ENCODE measurements around the gene LTA. TPM values are rescaled to one million over a fixed set of nuclear protein-coding genes. Genes with fewer than 3 reads are reported as not detected.
A peak's percentile ranks its signal among the peaks of the same experiment; 100 is the strongest.

LTA gene
- total RNA-seq, 2 experiments from 2014 or later = 396 to 570 TPM

GRCh38 chr6:31578184-31579118, 6.4 kb downstream of the LTA start:
- H3K36me3 Mint-ChIP-seq (ENCODE audit: low read depth) = peaks cover 51% of the 10 kb centered on the region
- CTCF ChIA-PET = interaction anchor here (0.7 to 28.5 kb wide), 7 partner anchors 2 to 86 kb away, joined by 3 to 873 read pairs (median 5); partner anchors contain the start of genes ATP6V1G2, LST1, LTA and LTB
- POLR2A ChIA-PET = interaction anchor here (0.9 to 4.9 kb wide), 3 partner anchors 10 to 31 kb away, joined by 4 to 43 read pairs (median 8); partner anchors contain the start of genes ATP6V1G2 and NFKBIL1
- H3K4me1 Mint-ChIP-seq = peaks cover 61% of the 10 kb centered on the region
- H3K9me3 Mint-ChIP-seq (ENCODE audit: low read depth) = no peaks in the 10 kb centered on the region
- no peaks in the 10 kb centered on the region for H3K27me3 Mint-ChIP-seq
- H3K4me3 Mint-ChIP-seq = peak overlapping the region; percentile 97
- DNase-seq = no peak
- ATAC-seq = no peak
- H3K27ac Mint-ChIP-seq = peak overlapping the region; percentile 52
- intact Hi-C loops (cut with DNase I, micrococcal nuclease) = loop anchor here (1.0 to 10.0 kb wide), 4 partner anchors 10 to 1234 kb away; partner anchors contain the start of gene RPP21 (in 1 of the 2)

DNA sequence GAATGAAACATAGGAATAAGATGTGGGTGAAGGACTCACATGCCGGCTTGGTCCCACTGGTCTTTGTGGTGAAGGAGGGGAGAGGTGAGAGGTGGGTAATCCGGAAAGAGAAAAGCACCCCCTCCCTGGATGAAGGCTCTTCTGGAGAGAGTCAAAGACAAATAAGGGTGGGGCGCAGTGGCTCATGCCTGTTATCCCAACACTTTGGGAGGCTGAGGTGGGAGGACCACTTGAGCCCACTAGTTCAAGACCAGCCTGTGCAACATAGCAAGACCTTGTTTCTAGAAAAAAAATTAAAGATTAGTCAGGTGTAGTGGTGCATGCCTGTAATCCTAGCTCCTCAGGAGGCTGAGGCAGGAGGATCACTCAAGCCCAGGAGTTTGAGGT, 7.0 kb downstream of the LTA start:
- Mint-ChIP-seq H3K4me3 (peak overlapping the region; percentile 97), H3K4me1 (peaks cover 60% of the 10 kb centered on the region), H3K36me3 (ENCODE audit: low read depth) (peaks cover 47% of the 10 kb centered on the region), H3K9me3 (ENCODE audit: low read depth) (no peaks in the 10 kb centered on the region), H3K27me3 (no peaks in the 10 kb centered on the region), H3K27ac (peak overlapping the region; percentile 94)
- intact Hi-C loops (cut with DNase I, micrococcal nuclease) = loop anchor here (1.0 to 10.0 kb wide), 4 partner anchors 11 to 1234 kb away; partner anchors contain the start of gene RPP21 (in 1 of the 2)
- CTCF ChIA-PET = interaction anchor here (1.2 to 28.5 kb wide), 5 partner anchors 2 to 86 kb away, joined by 4 to 873 read pairs (median 278); partner anchors contain the start of genes ATP6V1G2, LST1, LTA and LTB
- ATAC-seq = no peak
- POLR2A ChIA-PET = interaction anchor here (1.4 to 1.6 kb wide), 2 partner anchors 8 to 32 kb away, joined by 3 to 8 read pairs; partner anchors contain the start of genes ATP6V1G2 and NFKBIL1
- DNase-seq = no peak

GRCh38 chr6:31579546-31580437, 7.7 kb downstream of the LTA start:
- CTCF ChIA-PET = interaction anchor here (0.7 to 28.5 kb wide), 10 partner anchors 3 to 346 kb away, joined by 3 to 873 read pairs (median 12); partner anchors contain the start of genes ATP6V1G2, BAG6, DDX39B and LST1
- DNase-seq (peak; percentile 42), ATAC-seq (no peak)
- H3K4me1 Mint-ChIP-seq = peaks cover 53% of the 10 kb centered on the region
- POLR2A ChIA-PET = interaction anchor here (0.6 to 1.6 kb wide), 5 partner anchors 9 to 64 kb away, joined by 3 to 8 read pairs (median 4); partner anchors contain the start of genes ATP6V1G2 and NFKBIL1
- H3K36me3 Mint-ChIP-seq (ENCODE audit: low read depth) = peaks cover 47% of the 10 kb centered on the region
- H3K4me3 Mint-ChIP-seq = peak overlapping the region; percentile 97
- no peaks in the 10 kb centered on the region for H3K9me3 Mint-ChIP-seq (ENCODE audit: low read depth)
- no peaks in the 10 kb centered on the region for H3K27me3 Mint-ChIP-seq
- intact Hi-C loops (cut with DNase I, micrococcal nuclease) = loop anchor here (1.0 to 10.0 kb wide), 7 partner anchors 7 to 1235 kb away; partner anchors contain the start of genes NFKBIL1 (in 2 of the 2), ATP6V1G2 (in 1 of the 2), LTA (in 1 of the 2) and RPP21 (in 1 of the 2)
- H3K27ac Mint-ChIP-seq = peak overlapping the region; percentile 94

- ChIA-PET POLR2A (interaction anchor here (0.6 to 1.6 kb wide), 6 partner anchors 10 to 89 kb away, joined by 3 to 8 read pairs (median 4); partner anchors contain the start of genes ATP6V1G2 and NFKBIL1), CTCF (interaction anchor here (0.7 to 28.5 kb wide), 11 partner anchors 4 to 345 kb away, joined by 3 to 873 read pairs (median 8); partner anchors contain the start of genes ATP6V1G2, BAG6, DDX39B and LST1)
- intact Hi-C loops (cut with DNase I, micrococcal nuclease) = loop anchor here (1.0 to 2.0 kb wide), 3 partner anchors 8 to 34 kb away; partner anchors contain the start of genes NFKBIL1 (in 2 of the 2), ATP6V1G2 (in 1 of the 2) and LTA (in 1 of the 2)
- ATAC-seq = no peak
- Mint-ChIP-seq H3K9me3 (ENCODE audit: low read depth) (no peaks in the 10 kb centered on the region), H3K27ac (peak overlapping the region; percentile 94), H3K4me1 (peaks cover 53% of the 10 kb centered on the region), H3K4me3 (peak overlapping the region; percentile 97), H3K27me3 (no peaks in the 10 kb centered on the region), H3K36me3 (ENCODE audit: low read depth) (peaks cover 46% of the 10 kb centered on the region)
- DNase-seq = no peak
These were observed 8.3 kb downstream of the LTA start for GRCh38 chr6:31580438-31580740.

DNA sequence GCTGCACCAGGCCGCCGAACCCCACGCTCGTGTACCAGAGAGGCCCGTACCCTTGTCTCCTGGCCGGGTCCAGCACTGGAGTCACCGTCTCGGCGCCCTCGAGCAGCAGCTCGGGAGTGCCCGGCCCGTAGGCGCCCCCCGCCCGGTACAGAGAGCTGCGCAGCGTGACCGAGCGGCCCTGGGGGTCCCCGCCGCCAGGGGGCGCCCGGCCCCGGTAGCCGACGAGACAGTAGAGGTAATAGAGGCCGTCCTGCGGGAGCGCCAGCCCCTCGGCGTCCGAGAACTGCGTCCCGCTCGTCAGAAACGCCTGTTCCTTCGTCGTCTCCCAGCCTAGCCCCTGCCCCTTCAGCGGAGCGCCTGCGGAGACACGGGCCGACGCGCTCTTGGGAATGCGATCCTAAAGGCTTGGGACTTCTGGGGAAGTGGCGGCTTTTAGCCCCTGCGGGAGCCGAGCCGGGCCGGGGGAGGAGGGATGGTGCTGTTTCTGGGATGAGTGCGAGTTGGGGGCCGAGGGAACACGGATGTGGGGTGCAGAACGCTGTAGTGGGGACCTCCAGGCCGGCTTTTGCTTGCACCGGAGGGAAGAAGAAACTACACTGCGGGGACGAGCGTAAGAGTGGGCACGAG, 8.8 kb downstream of the LTA start:
- intact Hi-C loops (cut with DNase I, micrococcal nuclease) = loop anchor here (1.0 to 2.0 kb wide), 4 partner anchors 9 to 34 kb away; partner anchors contain the start of genes NFKBIL1 (in 2 of the 2), ATP6V1G2 (in 1 of the 2) and LTA (in 1 of the 2)
- ATAC-seq (peak; percentile 67), DNase-seq (peak; percentile 94)
- Mint-ChIP-seq H3K9me3 (ENCODE audit: low read depth) (no peaks in the 10 kb centered on the region), H3K27me3 (no peaks in the 10 kb centered on the region), H3K36me3 (ENCODE audit: low read depth) (peaks cover 41% of the 10 kb centered on the region), H3K4me3 (peak overlapping the region; percentile 97), H3K27ac (peak overlapping the region; percentile 97), H3K4me1 (peaks cover 56% of the 10 kb centered on the region)
- CTCF ChIA-PET = interaction anchor here (0.5 to 28.5 kb wide), 14 partner anchors 4 to 424 kb away, joined by 3 to 873 read pairs (median 6); partner anchors contain the start of genes ATP6V1G2, BAG6, DDX39B and LST1
- POLR2A ChIA-PET = interaction anchor here (0.6 to 1.7 kb wide), 7 partner anchors 8 to 226 kb away, joined by 3 to 8 read pairs (median 3); partner anchors contain the start of gene LSM2

- ChIA-PET CTCF (interaction anchor here (0.5 to 28.5 kb wide), 14 partner anchors 5 to 424 kb away, joined by 3 to 873 read pairs (median 5); partner anchors contain the start of genes ATP6V1G2, BAG6, DDX39B and LST1), POLR2A (interaction anchor here (0.6 to 1.7 kb wide), 8 partner anchors 7 to 225 kb away, joined by 3 to 8 read pairs (median 4); partner anchors contain the start of genes DDX39B and LSM2)
- intact Hi-C loops (cut with DNase I, micrococcal nuclease) = loop anchor here (1.0 to 2.0 kb wide), 2 partner anchors 17 to 35 kb away; partner anchors contain the start of genes ATP6V1G2 (in 1 of the 2) and NFKBIL1 (in 1 of the 2)
These were observed 9.5 kb downstream of the LTA start for GRCh38 chr6:31581434-31582229.

DNA sequence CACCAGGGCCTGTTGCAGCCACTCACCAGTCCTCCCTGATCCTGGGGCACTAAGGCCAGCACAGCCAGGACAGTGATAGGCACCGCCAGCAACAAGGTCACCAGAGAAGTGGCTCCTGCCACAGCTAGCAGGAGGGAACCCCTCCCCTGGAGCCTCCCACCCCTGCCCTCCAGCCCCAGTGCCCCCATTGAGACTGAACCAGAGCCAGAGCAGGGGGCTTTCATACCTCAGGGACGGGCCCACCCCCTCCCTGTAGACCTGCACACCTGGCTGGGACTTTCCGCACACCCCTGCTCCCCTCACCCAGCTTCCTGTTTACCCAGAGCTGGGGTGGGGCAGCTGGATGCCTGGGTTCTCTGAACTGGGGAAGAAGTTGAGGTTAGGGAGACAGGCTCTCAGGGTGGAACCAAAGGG, 10.1 kb downstream of the LTA start, which contains the start of gene LTB:
Gene LTB, minus strand, starts transcription at position 195 of the 414 bp plus-strand sequence. Its CDS starts 7 bp downstream, at position 188.
- ChIA-PET POLR2A (interaction anchor here (0.9 to 1.7 kb wide), 6 partner anchors 8 to 42 kb away, joined by 3 to 8 read pairs (median 4); partner anchors contain the start of gene DDX39B), CTCF (interaction anchor here (0.8 to 28.5 kb wide), 9 partner anchors 6 to 412 kb away, joined by 3 to 873 read pairs (median 5); partner anchors contain the start of genes ATP6V1G2, DDX39B, LST1 and LTA)
- Mint-ChIP-seq H3K4me1 (peaks cover 65% of the 10 kb centered on the region), H3K4me3 (peak within 1 kb of the TSS; percentile 97), H3K27me3 (no peaks in the 10 kb centered on the region), H3K27ac (peak within 1 kb of the TSS; percentile 97), H3K36me3 (ENCODE audit: low read depth) (peaks cover 28% of the 10 kb centered on the region), H3K9me3 (ENCODE audit: low read depth) (no peaks in the 10 kb centered on the region)
- ATAC-seq (peak; percentile 8), DNase-seq (peak; percentile 60)
- intact Hi-C loops (cut with DNase I, micrococcal nuclease) = no loop called here

More at GRCh38 chr6:31581434-31582229, 9.5 kb downstream of the LTA start:
- Mint-ChIP-seq H3K27ac (peak overlapping the region; percentile 97), H3K4me1 (peaks cover 63% of the 10 kb centered on the region), H3K36me3 (ENCODE audit: low read depth) (peaks cover 34% of the 10 kb centered on the region), H3K9me3 (ENCODE audit: low read depth) (no peaks in the 10 kb centered on the region), H3K27me3 (no peaks in the 10 kb centered on the region), H3K4me3 (peak overlapping the region; percentile 97)
- DNase-seq (peak; percentile 43), ATAC-seq (no peak)

- peaks cover 7% of the 10 kb centered on the region for H3K36me3 Mint-ChIP-seq (ENCODE audit: low read depth)
- H3K9me3 Mint-ChIP-seq (ENCODE audit: low read depth) = no peaks in the 10 kb centered on the region
- CTCF ChIA-PET = interaction anchor here (0.7 to 28.5 kb wide), 10 partner anchors 5 to 410 kb away, joined by 3 to 873 read pairs (median 5); partner anchors contain the start of genes ATP6V1G2, LST1, LTA and LTB
- H3K4me1 Mint-ChIP-seq = peaks cover 62% of the 10 kb centered on the region
- ATAC-seq (peak; percentile 52), DNase-seq (peak; percentile 74)
- H3K4me3 Mint-ChIP-seq = peak overlapping the region; percentile 11
- H3K27ac Mint-ChIP-seq = peak overlapping the region; percentile 83
- H3K27me3 Mint-ChIP-seq = no peaks in the 10 kb centered on the region
- intact Hi-C loops (cut with DNase I, micrococcal nuclease) = no loop called here
- POLR2A ChIA-PET = interaction anchor here (1.8 to 2.5 kb wide), 2 partner anchors 9 to 10 kb away, joined by 6 to 12 read pairs; partner anchors contain the start of gene TNF
These were observed 13.4 kb downstream of the LTA start for GRCh38 chr6:31585491-31585890.

Data from activated CD4-positive, alpha-beta T cell treated with anti-CD3 and anti-CD28 coated beads for 36 hours (primary cell).